H1 (cell line): ENCODE measurements around the gene RASA1. TPM values are rescaled to one million over a fixed set of nuclear protein-coding genes. Genes with fewer than 3 reads are reported as not detected.

Experiments
- CTCF ChIA-PET: fragments of 300-600 bp; sonication (Branson Sonifier 250); formaldehyde crosslinking; loops from one replicate; lab custom pipeline; 2021; ENCODE audit not compliant: partially characterized antibody; lab: Charles Lee
- POLR2A ChIA-PET: fragments of 300-600 bp; sonication (Branson Sonifier 250); formaldehyde crosslinking; loops from one replicate; lab custom pipeline; 2021; ENCODE audit warnings: inconsistent platforms; ENCODE audit not compliant: partially characterized antibody; lab: Charles Lee
- DNase-seq, 2 experiments: peaks; one replicate each; pipeline versions ENCODE4 v3.0.0 to v3.0.0-alpha.2; 2010 to 2022; ENCODE audit warnings: low spot score in 2 of 2, low read depth in 1 of 2, mixed read lengths in 1 of 2
- FAIRE-seq: peaks from 2 replicates; lab custom pipeline; 2011; peaks lifted over from hg19 to GRCh38; lab: Jason Lieb, UNC
- H2AFZ ChIP-seq: 2 replicates; pipeline ENCODE4 v1.8.1; 2012; ENCODE audit warnings: low read length, inconsistent platforms
- H2AK5ac ChIP-seq: 2 replicates; pipeline ENCODE4 v1.6.1; 2013; ENCODE audit warnings: low read depth, low read length
- H2BK120ac ChIP-seq: replicated peaks from 2 replicates; pipeline ENCODE3; 2013; ENCODE audit warnings: low read depth, low read length, inconsistent platforms
- H2BK12ac ChIP-seq: 2 replicates; pipeline ENCODE4 v1.6.1; 2013; ENCODE audit warnings: low read depth, low read length
- H2BK15ac ChIP-seq: 2 replicates; pipeline ENCODE4 v1.6.1; 2013; ENCODE audit warnings: low read length
- H2BK20ac ChIP-seq: 2 replicates; pipeline ENCODE4 v1.6.1; 2013; ENCODE audit warnings: low read length
- H2BK5ac ChIP-seq: 2 replicates; pipeline ENCODE4 v1.6.1; 2013; ENCODE audit warnings: low read depth, low read length
- H3K14ac ChIP-seq: 2 replicates; pipeline ENCODE4 v1.6.1; 2013; ENCODE audit warnings: inconsistent platforms; ENCODE audit not compliant: insufficient read length
- H3K18ac ChIP-seq: 2 replicates; pipeline ENCODE4 v1.6.1; 2013; ENCODE audit warnings: low read length; ENCODE audit errors: extremely low read depth
- H3K23ac ChIP-seq: 2 replicates; pipeline ENCODE4 v1.6.1; 2013; ENCODE audit warnings: inconsistent platforms; ENCODE audit not compliant: insufficient read length
- H3K23me2 ChIP-seq: 2 replicates; pipeline ENCODE4 v1.6.1; 2013; ENCODE audit warnings: low read depth, low read length
- H3K27ac ChIP-seq: 2 replicates; pipeline ENCODE4 v1.6.1; 2011; ENCODE audit warnings: low read depth, low read length, inconsistent platforms
- H3K27me3 ChIP-seq, 4 experiments: replicated peaks in 1 of 4; 1 replicate in 1 of 4; 2 replicates in 3 of 4; pipeline versions ENCODE4 v1.6.1 to v1.8.1; 2011 to 2013; ENCODE audit warnings: low read length in 3 of 4, mild to moderate bottlenecking in 3 of 4, inconsistent platforms in 2 of 4, mixed read lengths in 2 of 4, moderate library complexity in 1 of 4; ENCODE audit not compliant: control insufficient read depth in 3 of 4, insufficient read depth in 3 of 4; ENCODE audit errors: extremely low read depth in 1 of 4
- H3K36me3 ChIP-seq, 4 experiments: 2 replicates each; pipeline versions ENCODE4 v1.6.1 to v1.8.1; 2011 to 2013; ENCODE audit warnings: mild to moderate bottlenecking in 4 of 4, low read length in 3 of 4, moderate library complexity in 2 of 4, control low read depth in 1 of 4, inconsistent platforms in 1 of 4; ENCODE audit not compliant: insufficient read depth in 4 of 4, control insufficient read depth in 2 of 4
- H3K4ac ChIP-seq: replicated peaks from 2 replicates; pipeline ENCODE3; 2013; ENCODE audit warnings: low read length, low read depth, mixed read lengths, inconsistent platforms; ENCODE audit not compliant: insufficient read length
- H3K4me1 ChIP-seq, 4 experiments: replicated peaks in 1 of 4; 1 replicate in 1 of 4; 2 replicates in 3 of 4; pipeline versions ENCODE4 v1.6.1 to v1.8.1; 2011 to 2013; ENCODE audit warnings: low read length in 3 of 4, inconsistent platforms in 2 of 4, mixed read lengths in 1 of 4; ENCODE audit not compliant: insufficient read depth in 4 of 4, control insufficient read depth in 3 of 4
- H3K4me2 ChIP-seq, 2 experiments: 2 replicates each; pipeline versions ENCODE4 v1.6.1 to v1.8.1; 2011 to 2013; ENCODE audit warnings: low read depth in 2 of 2, low read length in 2 of 2, control low read depth in 1 of 2, inconsistent platforms in 1 of 2, mild to moderate bottlenecking in 1 of 2; ENCODE audit not compliant: insufficient read depth in 1 of 2
- H3K4me3 ChIP-seq, 4 experiments: fragments of 200-600, 300-600 bp in 1 of 4; sonication (generic), shearing (Covaris generic), sonication (Bioruptor Twin) in 1 of 4; 2 replicates each; pipeline versions ENCODE4 v1.5.1 to v1.8.1; 2011 to 2016; ENCODE audit warnings: low read length in 4 of 4, low read depth in 3 of 4, control low read depth in 2 of 4, inconsistent platforms in 2 of 4, mild to moderate bottlenecking in 2 of 4, mixed read lengths in 1 of 4, moderate library complexity in 1 of 4; ENCODE audit not compliant: insufficient read depth in 2 of 4; ENCODE audit errors: extremely low read depth in 1 of 4
- H3K56ac ChIP-seq: replicated peaks from 2 replicates; pipeline ENCODE3; 2013; ENCODE audit warnings: low read depth, mild to moderate bottlenecking, mixed read lengths, low read length, inconsistent platforms; ENCODE audit not compliant: insufficient read length
- H3K79me1 ChIP-seq: 2 replicates; pipeline ENCODE4 v1.6.1; 2013; ENCODE audit warnings: low read depth, low read length, control low read depth
- H3K79me2 ChIP-seq, 2 experiments: 2 replicates each; pipeline versions ENCODE4 v1.6.1 to v1.8.1; 2012 to 2013; ENCODE audit warnings: low read length in 2 of 2, mild to moderate bottlenecking in 2 of 2, inconsistent platforms in 1 of 2; ENCODE audit not compliant: insufficient read depth in 2 of 2, control insufficient read depth in 1 of 2
- H3K9ac ChIP-seq, 4 experiments: replicated peaks in 1 of 4; 1 replicate in 1 of 4; 2 replicates in 3 of 4; pipeline versions ENCODE4 v1.6.1 to v1.8.1; 2011 to 2013; ENCODE audit warnings: low read depth in 3 of 4, low read length in 3 of 4, control low read depth in 2 of 4, mild to moderate bottlenecking in 2 of 4, moderate library complexity in 2 of 4, inconsistent platforms in 1 of 4; ENCODE audit errors: extremely low read depth in 1 of 4
- H3K9me3 ChIP-seq, 2 experiments: 2 replicates each; pipeline versions ENCODE4 v1.6.1 to v1.8.1; 2012 to 2013; ENCODE audit warnings: mild to moderate bottlenecking in 2 of 2, moderate library complexity in 2 of 2, control low read depth in 1 of 2, inconsistent platforms in 1 of 2, low read depth in 1 of 2, low read length in 1 of 2, mixed read lengths in 1 of 2; ENCODE audit not compliant: insufficient read depth in 2 of 2
- H4K20me1 ChIP-seq, 2 experiments: replicated peaks in 1 of 2; 2 replicates each; pipeline versions ENCODE3 to v1.8.1; 2011 to 2013; ENCODE audit warnings: inconsistent platforms in 2 of 2, low read length in 2 of 2, mild to moderate bottlenecking in 1 of 2; ENCODE audit not compliant: insufficient read depth in 2 of 2, control insufficient read depth in 1 of 2
- H4K5ac ChIP-seq: 2 replicates; pipeline ENCODE4 v1.6.1; 2013; ENCODE audit warnings: low read length, low read depth, mixed read lengths, inconsistent platforms; ENCODE audit not compliant: insufficient read length
- H4K8ac ChIP-seq: 2 replicates; pipeline ENCODE4 v1.8.0; 2013; ENCODE audit warnings: mild to moderate bottlenecking, moderate library complexity, low read length, inconsistent platforms; ENCODE audit not compliant: insufficient read depth; ENCODE audit errors: extremely low read depth
- H4K91ac ChIP-seq: replicated peaks from 2 replicates; pipeline ENCODE3; 2013; ENCODE audit warnings: low read length, mixed read lengths, inconsistent platforms; ENCODE audit not compliant: insufficient read length
- BCL11A ChIP-seq, 2 experiments: IDR thresholded peaks; one replicate each; pipeline ENCODE4 v1.6.1; 2011; ENCODE audit warnings: low read depth in 2 of 2, low read length in 2 of 2, mild to moderate bottlenecking in 2 of 2
- CBX8 ChIP-seq: fragments of 300-800, 300-1000 bp; sonication (generic); IDR thresholded peaks from 2 replicates; pipeline ENCODE4 v1.7.1; 2016; ENCODE audit warnings: low read depth, low read length, borderline replicate concordance
- CHD2 ChIP-seq: IDR thresholded peaks from 2 replicates; pipeline ENCODE4 v1.6.1; 2012; ENCODE audit warnings: low read length, improper control_type of control experiment
- CTBP2 ChIP-seq: IDR thresholded peaks from 2 replicates; pipeline ENCODE4 v1.7.0; 2011; ENCODE audit warnings: borderline replicate concordance, mild to moderate bottlenecking, moderate library complexity, mixed read lengths, low read length; ENCODE audit not compliant: insufficient read depth, insufficient read length
- GTF2F1 ChIP-seq: IDR thresholded peaks from 2 replicates; pipeline ENCODE4 v1.6.1; 2012; ENCODE audit warnings: low read depth, low read length, improper control_type of control experiment, borderline replicate concordance
- MAFK ChIP-seq: IDR thresholded peaks from 2 replicates; pipeline ENCODE4 v1.6.1; 2012; ENCODE audit warnings: low read depth, mild to moderate bottlenecking, improper control_type of control experiment, low read length
- RBBP5 ChIP-seq: IDR thresholded peaks from 2 replicates; pipeline ENCODE4 v1.7.1; 2012; ENCODE audit warnings: low read depth, mild to moderate bottlenecking, inconsistent platforms, low read length, moderate library complexity, borderline replicate concordance
- RXRA ChIP-seq: IDR thresholded peaks from 2 replicates; pipeline ENCODE4 v1.6.1; 2011; ENCODE audit warnings: low read depth, mild to moderate bottlenecking, low read length, moderate library complexity; ENCODE audit not compliant: insufficient read depth
- SIX5 ChIP-seq: IDR thresholded peaks from 2 replicates; pipeline ENCODE4 v1.6.1; 2011; ENCODE audit warnings: mild to moderate bottlenecking, low read depth, low read length
- SP2 ChIP-seq: IDR thresholded peaks from 2 replicates; pipeline ENCODE4 v1.6.1; 2012; ENCODE audit warnings: mild to moderate bottlenecking, low read length, inconsistent platforms
- SUZ12 ChIP-seq: fragments of 200-600 bp; sonication (generic); IDR thresholded peaks from 2 replicates; pipeline ENCODE4 v1.6.1; 2012; ENCODE audit warnings: mild to moderate bottlenecking, inconsistent platforms, low read length, moderate library complexity, mixed read lengths
- TEAD4 ChIP-seq: IDR thresholded peaks from 2 replicates; pipeline ENCODE4 v1.6.1; 2012; ENCODE audit warnings: low read depth, low read length, inconsistent platforms, mixed read lengths
- YY1 ChIP-seq: IDR thresholded peaks from 2 replicates; pipeline ENCODE4 v1.6.1; 2011; ENCODE audit warnings: low read depth, mild to moderate bottlenecking, low read length
- WGBS, 2 experiments: shearing (Covaris generic) in 1 of 2; methylation state at CpG; one replicate each; pipeline versions ENCODE4 v1.1.6 to v1.1.7; 2013 to 2015; ENCODE audit warnings: low lambda C conversion rate in 2 of 2, mixed read lengths in 2 of 2, inconsistent platforms in 1 of 2, low coverage in 1 of 2, missing lambda C conversion rate in 1 of 2; ENCODE audit not compliant: insufficient replicate concordance in 2 of 2, insufficient coverage in 1 of 2, insufficient read length in 1 of 2; ENCODE audit errors: extremely low coverage in 1 of 2, missing lambda C conversion rate in 1 of 2; 5-methylcytosine and 5-hydroxymethylcytosine counted together
- polyA plus RNA-seq, 7 experiments: library from polyadenylated mRNA; depleted of rRNA in 3 of 7; stranded (reverse) in 5 of 7; unstranded in 2 of 7; fragments of >200 nt in 5 of 7; fragments of 200-250 nt in 2 of 7; gene quantifications; 1 replicate in 5 of 7; 2 replicates in 1 of 7; 4 replicates in 1 of 7; pipeline versions ENCODE4 v1.2.1 to v1.2.3, GENCODE V29; 2011 to 2013; ENCODE audit warnings: missing spikeins in 2 of 7, mixed read lengths in 2 of 7
- total RNA-seq: library from RNA; stranded (reverse); fragmentation: NEBNext Ultra II Directional; extraction: Animal tissue kit (Norgen Biotek cat#: 25700); gene quantifications from 2 replicates; pipeline ENCODE4 v1.2.1, GENCODE V29; 2021
- TF ChIP-seq, protein P1 (sequence below): IDR thresholded peaks from 2 replicates; pipeline ENCODE4 v1.6.1; 2012; ENCODE audit warnings: inconsistent platforms

The RASA1 gene
- total and polyA plus RNA-seq, 2 of the 8 experiments (the other 6 are each of a cell fraction or from before 2014, with no cell fraction given), result 15.9 to 33.8 TPM

DNA sequence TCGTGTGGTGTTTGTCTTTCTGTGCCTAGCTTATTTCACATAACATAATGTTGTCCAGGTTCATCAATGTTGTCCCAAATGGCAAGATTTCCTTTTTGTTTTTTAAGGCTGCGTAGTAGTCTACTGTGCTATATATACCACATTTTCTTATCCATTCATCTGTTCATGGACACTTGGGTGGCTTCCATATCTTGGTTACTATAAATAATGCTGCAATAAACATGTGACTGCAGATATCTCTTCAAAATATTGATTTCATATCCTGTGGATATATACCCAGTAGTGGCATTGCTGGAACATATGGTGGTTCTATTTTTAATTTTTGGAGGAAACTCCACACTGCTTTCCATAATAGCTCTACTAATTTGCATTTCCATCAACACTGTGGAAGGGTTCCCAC, 170.5 kb downstream of the RASA1 start:
- peaks cover 2% of the 10 kb centered on the region; the same call in 1 of the 2 replicates for H3K23me2 ChIP-seq
- H3K9ac ChIP-seq, result no peak overlapping the region
- no peak overlapping the region for H3K14ac ChIP-seq
- no peak overlapping the region for H3K4me2 ChIP-seq
- H3K79me1 ChIP-seq, result no peaks in the 10 kb centered on the region
- H3K18ac ChIP-seq, result no peak overlapping the region
- H3K23ac ChIP-seq, result no peak overlapping the region
- no peaks in the 10 kb centered on the region for H3K27me3 ChIP-seq
- no peak overlapping the region for H4K5ac ChIP-seq
- H2BK20ac ChIP-seq, result no peak overlapping the region
- no peak overlapping the region for H3K4me3 ChIP-seq
- no peaks in the 10 kb centered on the region for H3K9me3 ChIP-seq
- POLR2A ChIA-PET, result no interaction called here
- H2BK12ac ChIP-seq, result no peak overlapping the region
- H2AK5ac ChIP-seq, result no peak overlapping the region
- no peaks in the 10 kb centered on the region for H4K20me1 ChIP-seq
- no peak overlapping the region for H2AFZ ChIP-seq
- DNase-seq, result no peak
- no peak overlapping the region for H4K8ac ChIP-seq
- no peak overlapping the region for H2BK15ac ChIP-seq
- 98% methylated on average over 2 of the region's 2 CpGs; no CpG with 5 or more reads in 1 of the 2 experiments for WGBS, 2 experiments
- no peaks in the 10 kb centered on the region for H3K36me3 ChIP-seq
- H3K4ac ChIP-seq, result no peak overlapping the region
- TF ChIP-seq BCL11A (IDR thresholded peaks at IDR 0.05; ENCODE audit: low read depth in 2 of 2, low read length in 2 of 2) (no peak), MAFK (no peak), TEAD4 (no peak), SIX5 (no peak), YY1 (no peak), RXRA (no peak), RBBP5 (no peak), SUZ12 (no peak), GTF2F1 (no peak), CBX8 (no peak), CHD2 (no peak), CTBP2 (no peak), SP2 (no peak)
- TF ChIP-seq, protein P1, sequence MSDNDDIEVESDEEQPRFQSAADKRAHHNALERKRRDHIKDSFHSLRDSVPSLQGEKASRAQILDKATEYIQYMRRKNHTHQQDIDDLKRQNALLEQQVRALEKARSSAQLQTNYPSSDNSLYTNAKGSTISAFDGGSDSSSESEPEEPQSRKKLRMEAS, result no peak
- H3K79me2 ChIP-seq, result no peaks in the 10 kb centered on the region
- H2BK120ac ChIP-seq, result no peak overlapping the region
- H2BK5ac ChIP-seq, result no peak overlapping the region
- H3K4me1 ChIP-seq, result no peaks in the 10 kb centered on the region
- CTCF ChIA-PET, result interaction anchor here (0.6 kb wide), 1 partner anchor 49 kb away, joined by 3 read pairs; no protein-coding TSS in a partner anchor
- H4K91ac ChIP-seq, result no peak overlapping the region
- no peak overlapping the region for H3K27ac ChIP-seq
- no peak overlapping the region for H3K56ac ChIP-seq
- FAIRE-seq, result no peak
